Left colon (tissue), 2 donors: ENCODE data around the gene FGFBP1. TPM values are rescaled to one million over a fixed set of nuclear protein-coding genes. Genes with fewer than 3 reads are reported as not detected.

Source experiments
- ATAC-seq: fragments of 200-7000 bp; cut with Tn5 transposase; one replicate; pipeline ENCODE4 v1.9.1; 2020; ENCODE audit warnings: mild to moderate bottlenecking, moderate library complexity
- DNase-seq, 2 donors: peaks; one replicate each; pipeline ENCODE4 v3.0.0-alpha.2; 2020
- intact Hi-C, 2 donors: fragments of 100-400 bp; cut with DNase I in 1 of 2; cut with micrococcal nuclease in 1 of 2; formaldehyde crosslinking; loops; one replicate each; pipeline versions ENCODE4 v1.11.2 to v1.14.0; 2022; cut with DNase I, micrococcal nuclease
- total RNA-seq, 2 donors: library from RNA; stranded (reverse); fragmentation: NEBNext Ultra II Directional; extraction: Animal tissue kit (Norgen Biotek cat#: 25700); gene quantifications; one replicate each; pipeline ENCODE4 v1.2.1, GENCODE V29; 2021
- donor health status: DM: no; HTN: no; CAD: no.
- donor health status: DM: yes; HTN: yes; CAD: no.

FGFBP1 gene
- total RNA-seq, 2 donors from 2014 or later: 39.8 to 82.8 TPM

DNA sequence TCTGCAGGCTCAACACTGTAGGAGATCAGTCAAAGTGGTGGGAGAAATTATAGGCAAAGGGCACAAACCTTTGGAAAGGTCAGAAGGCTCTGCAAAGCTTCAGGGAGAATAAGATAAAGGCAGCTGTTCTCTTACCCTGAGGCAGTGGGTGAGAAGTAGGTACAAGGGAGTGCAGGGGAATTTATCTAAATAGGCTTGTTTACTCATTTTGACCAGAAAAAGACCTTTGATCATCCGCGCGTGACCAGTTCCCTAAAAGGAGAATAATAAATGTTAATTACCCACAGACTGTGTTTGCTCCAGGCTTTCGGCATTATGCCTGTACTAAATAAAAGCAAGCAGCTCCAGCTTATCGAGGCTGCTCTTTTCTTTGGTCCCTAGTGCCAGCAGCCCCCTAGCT, 15.1 kb upstream of the FGFBP1 start:
- ATAC-seq (peak; percentile 16), DNase-seq (no peak)
- intact Hi-C loops: loop anchor here in 1 of 2 donors (10.0 kb wide), 2 partner anchors 69 to 479 kb away; no protein-coding TSS in a partner anchor

GRCh38 chr4:15951781-15952180, 13.2 kb upstream of the FGFBP1 start:
- no peak for ATAC-seq
- intact Hi-C loops: loop anchor here in 1 of 2 donors (10.0 kb wide), 2 partner anchors 67 to 477 kb away; no protein-coding TSS in a partner anchor
- DNase-seq: no peak

DNA sequence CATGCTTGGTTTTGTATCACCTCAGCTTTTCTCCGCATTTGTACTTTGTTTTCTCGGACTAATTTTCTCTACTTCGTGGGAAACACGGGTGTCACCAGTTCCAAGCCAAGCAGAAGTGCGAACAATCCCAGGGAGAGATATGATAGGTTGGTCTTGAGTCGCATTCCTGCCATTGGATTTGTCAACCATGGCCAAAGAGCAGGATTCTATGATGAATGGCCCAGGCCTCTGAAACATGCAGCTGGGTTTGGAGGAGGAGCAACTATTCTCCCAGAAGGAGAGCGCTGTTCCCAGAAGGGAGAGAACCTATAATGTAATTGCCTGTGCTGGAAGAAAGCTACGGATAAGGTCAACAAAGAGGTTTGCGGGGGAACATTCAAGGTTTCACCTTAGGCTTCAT, 10.3 kb upstream of the FGFBP1 start:
- DNase-seq (no peak), ATAC-seq (no peak)
- intact Hi-C loops: no loop called here

- DNase-seq: no peak
- intact Hi-C loops: no loop called here
These were observed 9.1 kb upstream of the FGFBP1 start for GRCh38 chr4:15947684-15948083.

GRCh38 chr4:15945516-15945915, 7.0 kb upstream of the FGFBP1 start:
- intact Hi-C loops: no loop called here
- ATAC-seq (no peak), DNase-seq (no peak)

More at GRCh38 chr4:15947684-15948083, 9.1 kb upstream of the FGFBP1 start:
- no peak for ATAC-seq

- ATAC-seq (no peak), DNase-seq (no peak)
- intact Hi-C loops: no loop called here
These were observed 6.4 kb upstream of the FGFBP1 start for GRCh38 chr4:15944895-15945294.

DNA sequence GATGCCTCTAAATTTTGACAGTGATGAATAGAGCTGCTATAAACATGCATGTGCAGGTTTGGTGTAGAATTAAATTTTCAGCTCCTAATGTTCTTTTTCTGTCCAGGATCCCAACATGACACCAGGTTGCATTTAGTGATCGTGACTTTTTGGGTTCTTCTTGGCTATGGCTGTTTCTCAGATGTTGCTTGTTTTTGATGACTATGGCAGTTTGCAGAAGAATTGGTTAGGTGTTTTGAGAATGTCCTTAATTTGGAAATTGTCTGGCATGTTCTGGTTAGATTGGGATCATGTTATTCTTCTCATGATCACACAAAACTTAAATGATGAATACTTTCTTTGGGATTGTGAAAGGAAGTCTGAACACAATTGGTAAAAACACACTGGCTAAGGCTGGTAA, 3.7 kb upstream of the FGFBP1 start:
- ATAC-seq: no peak
- DNase-seq: no peak
- intact Hi-C loops: no loop called here

DNA sequence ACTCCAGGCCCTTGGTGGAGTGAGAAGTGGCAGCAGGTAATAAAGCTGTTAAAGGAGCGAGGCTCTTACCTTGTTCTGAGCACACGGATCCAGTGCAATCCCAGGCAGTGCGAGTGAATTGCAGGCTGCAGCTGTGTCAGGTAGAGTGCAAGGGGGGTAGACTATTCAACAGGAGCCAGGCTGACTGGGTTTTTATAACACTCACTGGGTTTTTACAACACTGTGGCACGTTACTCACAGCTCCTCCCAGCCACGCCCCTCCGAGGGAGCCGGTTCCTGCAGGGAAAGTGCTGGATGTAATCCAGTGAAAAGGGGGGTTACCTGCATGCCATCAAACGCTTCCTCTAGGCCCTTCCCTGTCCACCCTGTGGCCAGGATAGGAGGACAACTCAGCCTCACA, 358 bp downstream of the FGFBP1 start:
- ATAC-seq (peak; percentile 93), DNase-seq (peak; percentile 89 to 92)
- intact Hi-C loops: no loop called here

GRCh38 chr4:15936495-15936894, 2.0 kb downstream of the FGFBP1 start:
- peak; percentile 69 to 78 for DNase-seq
- intact Hi-C loops: no loop called here

DNA sequence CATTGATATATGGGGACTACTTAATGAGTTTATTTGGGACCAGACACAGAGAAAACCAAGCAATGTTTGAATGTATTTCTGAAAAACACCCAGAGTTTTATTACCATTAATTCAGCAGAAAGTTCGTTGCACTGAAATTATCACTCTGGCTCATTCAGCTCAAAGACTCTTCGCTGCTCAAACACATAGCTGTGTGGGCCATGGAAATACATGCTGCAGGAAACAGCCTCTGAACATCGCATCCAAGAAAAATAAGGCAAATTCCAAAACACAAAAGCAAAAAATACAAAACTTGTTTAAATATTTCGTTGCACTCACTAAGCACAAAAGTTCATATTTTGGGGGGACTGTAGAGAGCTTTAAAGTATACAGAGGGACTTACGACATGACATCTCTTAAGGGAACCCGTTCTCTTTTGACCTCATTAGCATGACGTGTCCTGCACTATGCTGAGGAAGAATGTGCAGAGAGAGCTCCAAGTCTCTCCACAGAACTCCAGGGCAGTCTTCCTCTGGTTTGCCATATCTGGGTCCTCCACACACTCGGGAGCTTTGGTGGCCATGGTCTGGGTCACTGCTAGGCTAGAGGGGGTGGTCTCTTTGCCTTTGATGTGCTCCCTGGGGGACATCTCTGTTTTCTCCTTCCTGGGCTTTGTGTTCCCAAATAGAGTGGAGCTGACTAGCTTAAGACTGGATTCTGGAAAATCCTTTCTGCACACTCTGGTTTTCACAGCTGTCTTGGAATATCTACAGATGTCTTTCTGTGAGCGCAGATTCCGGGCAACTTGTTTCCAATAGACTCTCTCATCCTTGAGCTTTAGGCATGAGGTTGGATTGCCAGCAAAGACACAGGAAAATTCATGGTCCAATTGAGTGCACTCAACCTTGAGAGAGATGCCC, 2.8 kb downstream of the FGFBP1 start:
- intact Hi-C loops: no loop called here
- no peak for ATAC-seq

More at GRCh38 chr4:15936495-15936894, 2.0 kb downstream of the FGFBP1 start:
- peak; percentile 61 for ATAC-seq

GRCh38 chr4:15934259-15934658, 4.3 kb downstream of the FGFBP1 start:
- intact Hi-C loops: no loop called here
- ATAC-seq (no peak), DNase-seq (no peak)

More for the DNA sequence above, 2.8 kb downstream of the FGFBP1 start:
- no peak for DNase-seq

GRCh38 chr4:15931451-15932210, 6.9 kb downstream of the FGFBP1 start:
- intact Hi-C loops: no loop called here
- ATAC-seq (no peak), DNase-seq (no peak)

GRCh38 chr4:15930314-15930713, 8.2 kb downstream of the FGFBP1 start:
- DNase-seq (no peak), ATAC-seq (no peak)
- intact Hi-C loops: no loop called here

GRCh38 chr4:15929540-15929939, 9.0 kb downstream of the FGFBP1 start:
- intact Hi-C loops: no loop called here
- ATAC-seq (no peak), DNase-seq (no peak)

DNA sequence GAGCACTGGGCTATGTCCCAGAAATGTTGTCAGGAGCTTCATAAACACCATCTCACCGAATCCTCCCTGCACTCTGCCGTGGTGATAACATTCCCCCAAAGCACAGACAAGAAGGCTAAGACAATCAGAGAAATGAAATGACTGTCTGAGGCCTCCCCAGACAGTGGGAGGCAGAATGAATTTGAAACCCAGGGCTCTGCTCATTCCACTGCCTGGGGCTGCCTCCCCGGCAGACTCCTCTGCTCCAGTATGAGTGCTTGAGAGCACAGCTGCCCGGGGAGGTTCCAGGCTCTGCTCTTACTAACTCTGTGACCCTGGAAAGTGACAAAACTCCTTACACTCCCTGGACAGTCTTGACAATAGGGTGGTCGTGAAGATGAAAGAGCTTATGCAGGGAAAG, 9.7 kb downstream of the FGFBP1 start:
- ATAC-seq: no peak
- no peak for DNase-seq
- intact Hi-C loops: no loop called here

GRCh38 chr4:15926486-15926885, 12.1 kb downstream of the FGFBP1 start:
- intact Hi-C loops: no loop called here
- ATAC-seq: no peak
- DNase-seq: no peak

DNA sequence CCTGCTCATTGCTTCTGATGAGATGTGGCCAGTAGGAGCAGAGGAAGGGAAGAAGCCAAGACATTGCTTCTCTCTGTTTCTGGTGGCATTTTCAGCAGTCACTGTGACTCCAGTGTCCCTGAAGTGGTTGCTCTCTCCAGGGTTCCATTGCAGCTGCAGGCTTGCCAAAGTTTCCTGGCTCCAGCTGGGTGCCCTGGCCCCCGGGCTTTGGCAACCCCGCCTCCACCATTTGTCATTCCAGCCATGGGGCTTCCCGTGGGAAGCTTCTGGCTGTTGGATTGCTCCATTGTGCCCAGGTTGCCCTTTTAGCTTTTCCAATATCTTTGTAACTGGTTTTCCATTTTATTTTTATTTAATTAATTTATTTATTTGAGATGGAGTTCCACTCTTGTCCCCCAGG, 12.7 kb downstream of the FGFBP1 start:
- DNase-seq (no peak), ATAC-seq (no peak)
- intact Hi-C loops: no loop called here

- intact Hi-C loops: no loop called here
- DNase-seq: no peak
- ATAC-seq: no peak
These were observed 17.0 kb downstream of the FGFBP1 start for GRCh38 chr4:15921592-15921932.

- peak; percentile 52 for ATAC-seq
- DNase-seq: peak; percentile 54 to 65
- intact Hi-C loops: no loop called here
These were observed 17.6 kb downstream of the FGFBP1 start for GRCh38 chr4:15920723-15921591.
